HEK293T (cell line): Measurements from ENCODE around the gene CD151.

Source experiments
- CTCF ChIA-PET: fragments of 350-600 bp; formaldehyde crosslinking; extraction: SDS; loops from one replicate; lab custom pipeline; 2021; ENCODE audit warnings: antibody characterized with exemption, inconsistent platforms; lab: Yijun Ruan, JAX
- POLR2A ChIA-PET: fragments of 350-600 bp; formaldehyde crosslinking; extraction: SDS; loops from one replicate; lab custom pipeline; 2020; ENCODE audit warnings: antibody characterized with exemption, inconsistent platforms; lab: Yijun Ruan, JAX
- DNase-seq: peaks from one replicate; pipeline ENCODE4 v3.0.0; 2012; ENCODE audit warnings: mixed read lengths; ENCODE audit errors: extremely low spot score
- ARNT ChIP-seq: fragments of 450-650 bp; IDR thresholded peaks from 2 replicates; pipeline ENCODE4 v1.6.1; 2017; ENCODE audit warnings: mild to moderate bottlenecking
- BHLHE40 ChIP-seq: fragments of 450-650 bp; IDR thresholded peaks from 2 replicates; pipeline ENCODE4 v1.6.1; 2016; ENCODE audit warnings: mild to moderate bottlenecking, moderate library complexity, borderline replicate concordance
- CTBP1 ChIP-seq: fragments of 450-650 bp; IDR thresholded peaks from 2 replicates; pipeline ENCODE4 v1.6.1; 2016; ENCODE audit warnings: borderline replicate concordance
- ELF4 ChIP-seq: fragments of 450-650 bp; IDR thresholded peaks from 2 replicates; pipeline ENCODE4 v1.6.1; 2017; ENCODE audit warnings: antibody characterized with exemption
- FOXA1 ChIP-seq: fragments of 450-650 bp; IDR thresholded peaks from 2 replicates; pipeline ENCODE4 v1.6.1; 2016; ENCODE audit warnings: mild to moderate bottlenecking
- FOXK2 ChIP-seq: fragments of 450-650 bp; IDR thresholded peaks from 2 replicates; pipeline ENCODE4 v1.6.1; 2016; ENCODE audit warnings: mild to moderate bottlenecking
- FOXM1 ChIP-seq: fragments of 450-650 bp; IDR thresholded peaks from 2 replicates; pipeline ENCODE4 v1.6.1; 2017; ENCODE audit warnings: mild to moderate bottlenecking, borderline replicate concordance
- HDGF ChIP-seq: fragments of 450-650 bp; IDR thresholded peaks from 2 replicates; pipeline ENCODE4 v1.6.1; 2017; ENCODE audit warnings: antibody characterized with exemption, borderline replicate concordance
- L3MBTL2 ChIP-seq: fragments of 450-650 bp; conservative IDR thresholded peaks from 2 replicates; pipeline ENCODE4 v1.6.1; 2016; ENCODE audit warnings: mild to moderate bottlenecking
- LEF1 ChIP-seq: fragments of 450-650 bp; IDR thresholded peaks from 2 replicates; pipeline ENCODE4 v1.6.1; 2017; ENCODE audit warnings: mild to moderate bottlenecking, borderline replicate concordance
- NFRKB ChIP-seq: fragments of 450-650 bp; IDR thresholded peaks from 2 replicates; pipeline ENCODE4 v1.6.1; 2016; ENCODE audit warnings: mild to moderate bottlenecking, moderate library complexity
- PKNOX1 ChIP-seq: fragments of 450-650 bp; IDR thresholded peaks from 2 replicates; pipeline ENCODE4 v1.6.1; 2016
- SP1 ChIP-seq: fragments of 450-650 bp; IDR thresholded peaks from 2 replicates; pipeline ENCODE4 v1.6.1; 2017
- SUZ12 ChIP-seq: fragments of 450-650 bp; IDR thresholded peaks from 2 replicates; pipeline ENCODE4 v1.6.1; 2016; ENCODE audit warnings: mild to moderate bottlenecking
- ZNF384 ChIP-seq: fragments of 450-650 bp; IDR thresholded peaks from 2 replicates; pipeline ENCODE4 v1.6.1; 2016

CD151 gene

GRCh38 chr11:860234-861104 lies 27.7 kb downstream of the CD151 start:
- TF ChIP-seq PKNOX1 (no peak), ELF4 (no peak), FOXK2 (no peak), NFRKB (no peak), FOXM1 (no peak), LEF1 (no peak)
- no peak for DNase-seq
- POLR2A ChIA-PET: no interaction called here

GRCh38 chr11:861105-861479 lies 28.3 kb downstream of the CD151 start:
- ChIA-PET CTCF (no interaction called here), POLR2A (interaction anchor here (0.7 kb wide), 1 partner anchor 18 kb away, joined by 3 read pairs; no protein-coding TSS in a partner anchor)
- TF ChIP-seq CTBP1 (no peak), L3MBTL2 (peak; percentile 29; the same call in 1 of the 2 replicates)
- no peak for DNase-seq

More at GRCh38 chr11:860234-861104, 27.7 kb downstream of the CD151 start:
- CTCF ChIA-PET: no interaction called here

- ChIA-PET POLR2A (no interaction called here), CTCF (no interaction called here)
- TF ChIP-seq CTBP1 (no peak), L3MBTL2 (no peak), ELF4 (no peak), FOXA1 (no peak), LEF1 (no peak)
- DNase-seq: no peak
Measured at GRCh38 chr11:862081-862661, 29.4 kb downstream of the CD151 start.

- ChIA-PET CTCF (no interaction called here), POLR2A (no interaction called here)
- no peak for DNase-seq
- TF ChIP-seq NFRKB (no peak), ZNF384 (no peak), CTBP1 (no peak), FOXK2 (no peak), LEF1 (no peak), ELF4 (no peak)
Measured at GRCh38 chr11:862696-863022, 29.9 kb downstream of the CD151 start.

GRCh38 chr11:863023-863909 lies 30.5 kb downstream of the CD151 start:
- ChIA-PET POLR2A (no interaction called here), CTCF (no interaction called here)
- DNase-seq: no peak
- TF ChIP-seq ARNT (no peak), SUZ12 (no peak), HDGF (no peak), PKNOX1 (no peak), CTBP1 (no peak), ZNF384 (no peak), FOXM1 (no peak), BHLHE40 (no peak), ELF4 (no peak), FOXK2 (no peak), L3MBTL2 (no peak), SP1 (no peak), NFRKB (no peak)

- POLR2A ChIA-PET: no interaction called here
- TF ChIP-seq SP1 (no peak), HDGF (no peak), NFRKB (no peak), ARNT (no peak), CTBP1 (no peak), FOXA1 (no peak), L3MBTL2 (no peak), ZNF384 (no peak), SUZ12 (no peak), ELF4 (no peak), LEF1 (no peak)
- no peak for DNase-seq
- CTCF ChIA-PET: no interaction called here
Measured at GRCh38 chr11:863910-864827, 31.4 kb downstream of the CD151 start.
